Superior temporal gyrus (tissue), 1 donor: ENCODE results near the gene ZDHHC4.

Experiments used
- DNase-seq: peaks from one replicate; pipeline ENCODE4 v3.0.0-alpha.2; 2016; ENCODE audit errors: extremely low spot score

Gene ZDHHC4

GRCh38 chr7:6577369-6578113, at the start of gene ZDHHC4:
Gene ZDHHC4 (plus strand): TSS chr7:6577454. CDS start chr7:6580562, 3,108 bp downstream.
- DNase-seq: peak; percentile 88

- no peak for DNase-seq
Measured at GRCh38 chr7:6528401-6529130, 48.7 kb upstream of the ZDHHC4 start.

DNA sequence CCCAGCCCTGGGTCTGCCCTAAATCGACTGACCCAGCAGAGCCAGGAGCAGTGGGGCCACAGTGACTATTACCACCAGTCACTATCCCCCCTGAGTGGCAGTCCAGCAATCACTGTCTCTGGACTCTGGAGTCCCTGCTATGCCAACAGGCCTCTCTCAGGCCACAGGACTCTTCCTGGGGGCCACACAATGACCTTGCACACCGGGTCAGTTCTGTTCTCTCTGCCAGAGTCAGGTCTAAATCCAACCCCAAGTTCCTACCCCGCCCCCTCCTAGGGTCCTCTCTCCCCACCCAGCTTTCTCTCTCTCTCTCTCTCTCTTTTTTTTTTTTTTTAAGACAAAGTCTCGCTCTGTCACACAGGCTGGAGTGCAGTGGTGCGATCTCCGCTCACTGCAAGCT, 47.6 kb upstream of the ZDHHC4 start:
- DNase-seq: no peak

DNA sequence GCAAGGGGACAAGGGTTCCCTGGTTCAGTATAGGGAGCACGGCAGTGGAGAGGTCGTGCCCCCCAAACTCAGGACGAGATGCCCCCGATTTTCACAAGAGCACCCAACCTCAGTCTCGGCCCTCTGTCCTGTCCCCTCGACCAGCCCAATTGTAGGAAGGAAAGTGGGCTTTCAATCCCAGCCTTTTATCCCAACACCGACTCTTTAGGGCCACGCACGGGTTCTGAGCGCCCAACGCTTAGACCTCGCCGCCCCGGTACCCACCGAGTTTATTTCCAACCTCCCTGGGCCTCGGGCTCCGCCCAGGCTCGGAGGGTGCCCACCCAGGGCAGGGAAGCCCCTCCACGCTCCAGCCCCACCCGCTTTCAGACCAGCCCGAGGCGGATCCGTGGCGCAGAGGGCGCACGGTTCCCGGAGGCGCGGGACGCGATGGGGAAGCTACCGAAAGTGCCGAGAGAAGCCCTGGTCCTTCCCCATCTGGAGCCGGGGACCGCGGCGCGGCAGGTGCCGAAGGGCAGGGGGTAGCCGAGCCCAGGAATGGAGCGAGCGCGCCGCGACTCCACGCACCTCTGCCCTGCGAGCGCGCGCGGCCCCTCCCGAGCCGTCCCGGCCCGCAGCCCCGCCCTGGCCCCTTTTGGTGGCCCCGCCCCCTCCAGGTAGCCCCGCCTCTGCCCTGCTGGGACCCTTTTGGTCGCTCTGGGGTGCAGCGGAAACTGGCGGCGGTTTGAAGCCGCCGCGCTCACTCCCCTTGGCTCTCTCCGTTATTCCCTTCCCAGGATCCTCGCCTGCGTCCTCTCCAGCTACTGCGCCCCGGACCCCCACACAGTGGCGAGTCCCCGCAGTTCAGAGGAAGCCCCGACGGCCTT, 46.4 kb upstream of the ZDHHC4 start:
- DNase-seq: no peak

GRCh38 chr7:6531492-6532279, 45.6 kb upstream of the ZDHHC4 start:
- no peak for DNase-seq

- DNase-seq: no peak
Measured at GRCh38 chr7:6532516-6532915, 44.7 kb upstream of the ZDHHC4 start.

- DNase-seq: no peak
Measured at GRCh38 chr7:6533893-6534495, 43.3 kb upstream of the ZDHHC4 start.

- no peak for DNase-seq
Measured at GRCh38 chr7:6536262-6537260, 40.7 kb upstream of the ZDHHC4 start.

DNA sequence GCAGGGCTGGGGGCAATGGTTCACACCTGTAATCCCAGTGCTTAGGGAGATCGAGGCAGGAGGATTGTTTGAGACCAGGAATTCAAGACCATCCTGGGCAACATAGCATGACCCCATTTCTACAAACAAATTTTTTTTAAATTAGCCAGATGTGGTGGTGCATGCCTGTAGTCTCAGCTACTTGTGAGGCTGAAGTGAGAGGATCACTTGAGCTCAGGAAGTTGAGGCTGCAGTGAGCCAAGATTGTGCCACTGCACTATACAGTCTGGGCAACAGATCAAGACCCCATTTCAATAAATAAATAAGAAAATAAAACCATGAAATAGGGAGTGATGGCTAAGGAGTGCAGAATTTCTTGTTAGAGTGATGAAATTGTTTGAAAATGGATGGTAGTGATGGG, 34.9 kb upstream of the ZDHHC4 start:
- DNase-seq: no peak

GRCh38 chr7:6545398-6546126, 31.7 kb upstream of the ZDHHC4 start:
- DNase-seq: no peak

GRCh38 chr7:6546498-6547251, 30.6 kb upstream of the ZDHHC4 start:
- no peak for DNase-seq

DNA sequence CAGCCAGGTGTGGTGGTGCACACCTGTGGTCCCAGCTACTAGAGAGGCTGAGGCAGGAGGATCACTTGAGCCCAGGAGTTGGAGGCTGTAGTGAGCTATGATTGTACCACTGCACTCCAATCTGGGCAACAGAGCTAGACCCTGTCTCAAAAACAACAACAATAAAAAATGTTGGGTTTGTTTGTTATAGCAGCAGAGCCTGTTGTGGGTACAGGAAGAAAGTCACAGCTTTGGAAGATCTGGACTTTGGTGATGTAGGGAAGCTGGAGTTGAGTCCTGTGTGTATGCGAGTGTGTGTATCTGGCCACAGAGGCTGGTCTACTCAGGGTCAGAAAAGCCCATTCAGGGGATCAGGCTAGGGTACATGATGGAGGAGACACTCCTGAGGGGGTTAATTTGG, 29.9 kb upstream of the ZDHHC4 start:
- DNase-seq: no peak

GRCh38 chr7:6551016-6551511, 26.2 kb upstream of the ZDHHC4 start, which contains the start of gene GRID2IP:
Gene GRID2IP (minus strand): TSS chr7:6551461. CDS start chr7:6551436, 25 bp downstream.
- no peak for DNase-seq

- no peak for DNase-seq
Measured at GRCh38 chr7:6553448-6554044, 23.7 kb upstream of the ZDHHC4 start.

- DNase-seq: no peak
Measured at GRCh38 chr7:6554848-6555247, 22.4 kb upstream of the ZDHHC4 start.

DNA sequence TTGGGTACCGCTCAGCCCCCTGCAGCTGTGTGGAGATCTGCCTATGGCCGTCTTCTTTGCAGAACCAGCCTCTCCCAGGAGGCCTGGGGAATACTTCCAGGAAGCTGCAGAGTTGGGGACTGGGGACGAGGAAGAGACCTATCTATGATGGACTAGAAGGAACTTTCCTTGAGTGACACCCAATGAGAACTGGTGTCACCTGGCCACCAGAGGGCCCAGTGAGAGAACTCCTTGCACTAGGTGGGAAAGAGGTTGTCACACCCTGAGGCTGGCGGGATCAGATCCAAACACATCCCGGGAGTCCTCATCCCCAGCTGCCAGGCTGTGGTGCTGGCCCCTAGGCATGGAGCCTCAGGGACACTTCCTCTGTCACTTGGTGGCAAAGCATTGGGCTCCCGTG, 21.1 kb upstream of the ZDHHC4 start:
- DNase-seq: no peak

- DNase-seq: no peak
Measured at GRCh38 chr7:6558837-6559236, 18.4 kb upstream of the ZDHHC4 start.

DNA sequence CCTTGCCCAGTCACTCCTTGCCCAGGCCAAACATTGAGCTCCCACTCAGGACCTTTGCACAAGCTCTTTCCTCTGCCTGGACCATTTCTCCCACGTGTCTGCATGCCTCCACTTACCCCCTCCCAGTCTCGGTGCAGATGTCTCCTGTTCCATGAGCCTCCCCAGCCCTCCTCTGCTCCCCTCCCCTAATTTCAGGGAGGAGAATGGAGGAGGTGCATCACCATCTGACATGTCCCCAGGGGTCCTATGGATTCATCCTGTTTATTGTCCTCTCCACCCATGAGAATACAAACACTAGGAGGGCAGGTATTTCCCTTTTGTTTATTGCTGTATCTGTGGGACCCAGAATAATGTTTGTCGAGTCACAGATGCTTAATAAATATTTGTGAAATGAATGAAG, 17.4 kb upstream of the ZDHHC4 start:
- no peak for DNase-seq
